ENCODE data around the gene RNPEPL1. TPM values are rescaled to one million over a fixed set of nuclear protein-coding genes. Genes with fewer than 3 reads are reported as not detected.

The RNPEPL1 gene
- total RNA-seq, 1 donor from 2014 or later, result 91.8 TPM

DNA sequence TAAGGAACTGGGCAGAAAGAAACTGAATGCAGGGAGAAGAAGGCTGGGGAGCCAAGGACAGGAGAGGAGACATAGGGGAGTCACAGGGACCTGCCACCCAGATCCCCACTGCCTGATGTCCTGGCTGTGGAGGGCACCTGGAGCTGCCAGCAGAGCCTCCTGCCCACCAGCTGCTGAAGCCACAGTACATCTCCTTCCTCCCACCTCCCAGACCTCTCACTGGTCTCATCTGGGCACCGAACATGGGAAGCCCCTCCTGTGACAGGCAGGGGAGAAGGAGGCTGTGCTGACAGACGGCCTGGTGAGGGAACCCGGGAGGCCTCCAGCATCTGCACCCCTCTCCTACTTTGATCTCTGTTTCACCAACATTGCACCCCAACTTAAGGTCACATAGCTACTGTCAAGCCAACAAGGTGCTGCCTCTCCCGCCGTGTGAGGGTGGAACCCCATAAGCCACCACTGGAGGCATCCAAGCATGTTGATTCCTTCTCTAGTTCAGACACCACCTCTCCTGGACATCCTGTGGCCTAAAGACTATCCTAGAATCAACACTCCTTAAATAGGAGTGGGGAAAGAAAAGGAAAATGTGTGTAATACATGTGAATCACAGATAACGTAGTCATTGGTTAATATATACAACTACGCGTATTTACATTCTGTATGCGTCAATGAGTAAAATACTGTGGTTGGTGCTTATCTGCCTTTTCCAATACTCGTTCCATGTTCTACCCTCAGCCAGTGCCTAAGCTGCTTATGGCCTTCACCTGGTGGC is 3.5 kb upstream of the RNPEPL1 start:
- DNase-seq (ENCODE audit: low spot score), result peak; percentile 12

DNA sequence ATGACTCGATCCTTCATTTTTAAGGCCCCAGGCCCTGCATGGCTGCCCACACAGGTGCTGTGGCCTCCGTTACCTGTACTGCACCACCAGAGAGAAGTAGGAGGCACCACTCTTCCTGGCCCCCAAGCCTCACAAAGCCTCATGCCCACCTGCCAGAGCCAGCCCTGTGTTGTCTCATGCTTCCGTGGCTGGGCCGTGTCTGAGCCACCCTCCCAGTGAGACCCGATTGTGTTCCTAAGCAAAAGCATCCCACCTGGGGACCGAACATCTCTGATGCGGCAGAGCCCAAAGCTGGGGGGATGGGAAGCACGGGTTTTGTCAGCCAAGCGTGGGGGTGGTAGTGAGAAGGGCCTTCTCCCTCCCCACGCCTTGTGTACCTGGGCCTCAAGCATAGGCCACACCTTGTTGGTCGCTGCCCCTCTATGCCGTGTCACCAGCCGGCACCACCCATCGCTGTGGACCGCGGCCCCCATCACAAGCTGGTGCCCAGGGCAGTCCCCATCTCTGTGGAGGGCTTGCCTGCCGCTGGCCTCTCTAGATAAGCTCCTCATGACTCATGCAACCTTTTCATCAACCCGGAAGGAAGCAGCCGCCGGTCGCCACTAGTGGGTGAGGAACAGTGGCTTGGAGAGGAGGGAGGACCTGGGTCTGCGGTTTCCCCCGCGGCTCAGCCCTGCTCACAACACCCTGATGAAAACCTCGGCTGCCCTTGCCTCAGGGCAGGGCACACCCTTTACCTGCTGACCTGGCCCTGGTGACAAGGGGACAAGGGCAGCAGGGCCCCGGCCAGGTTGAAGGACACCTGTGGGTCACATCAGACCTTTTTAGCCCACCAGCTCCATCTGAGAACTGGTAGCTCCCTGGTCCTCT is 2.7 kb upstream of the RNPEPL1 start:
- DNase-seq (ENCODE audit: low spot score), result peak; percentile 89

DNA sequence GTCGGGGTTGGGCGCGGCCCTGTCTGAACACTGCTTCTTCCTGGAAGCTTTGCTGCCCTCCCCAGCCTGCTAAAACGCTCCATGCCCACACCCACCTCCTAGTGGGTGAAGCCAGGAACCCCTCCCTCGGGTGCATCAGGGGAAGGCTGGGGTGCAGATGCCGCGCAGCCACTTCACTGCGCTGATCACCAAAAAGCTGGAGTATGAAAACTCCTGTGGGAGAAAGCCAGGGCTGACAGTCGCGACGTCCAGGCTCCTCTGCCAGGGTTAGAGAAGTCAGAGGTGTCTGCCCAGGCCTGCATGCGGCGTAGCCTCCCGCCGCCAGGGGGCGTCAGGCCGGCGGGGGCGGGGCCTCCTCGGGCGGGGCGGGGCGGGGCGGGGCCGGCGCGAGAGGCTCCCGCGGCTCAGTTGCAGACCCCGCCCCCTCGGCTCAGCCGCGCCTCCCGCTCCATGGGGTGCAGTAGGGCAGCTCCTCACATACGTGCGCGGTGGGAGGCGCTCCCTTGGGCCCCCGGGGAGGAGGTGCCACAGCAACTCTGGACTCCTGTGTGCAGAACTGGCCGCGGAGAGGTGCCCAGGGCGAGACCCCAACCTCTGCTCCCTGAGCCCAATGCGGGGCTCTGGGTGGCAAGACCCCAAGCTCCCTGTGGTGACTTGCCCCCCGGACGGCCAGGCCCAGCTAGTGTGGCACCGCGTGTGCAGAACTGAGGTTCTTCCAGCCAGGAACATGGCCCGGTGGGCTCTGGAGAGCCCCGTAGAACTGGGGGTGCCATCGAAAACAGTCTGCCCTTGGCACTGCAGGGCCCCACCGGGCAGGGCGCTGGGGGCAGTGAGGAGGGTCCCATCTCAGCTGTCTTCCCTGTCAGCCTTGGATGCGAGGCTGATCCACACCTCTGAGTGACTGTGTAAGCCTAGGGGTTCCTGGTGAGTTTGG is 1.8 kb upstream of the RNPEPL1 start:
- DNase-seq (ENCODE audit: low spot score), result peak; percentile 94

DNA sequence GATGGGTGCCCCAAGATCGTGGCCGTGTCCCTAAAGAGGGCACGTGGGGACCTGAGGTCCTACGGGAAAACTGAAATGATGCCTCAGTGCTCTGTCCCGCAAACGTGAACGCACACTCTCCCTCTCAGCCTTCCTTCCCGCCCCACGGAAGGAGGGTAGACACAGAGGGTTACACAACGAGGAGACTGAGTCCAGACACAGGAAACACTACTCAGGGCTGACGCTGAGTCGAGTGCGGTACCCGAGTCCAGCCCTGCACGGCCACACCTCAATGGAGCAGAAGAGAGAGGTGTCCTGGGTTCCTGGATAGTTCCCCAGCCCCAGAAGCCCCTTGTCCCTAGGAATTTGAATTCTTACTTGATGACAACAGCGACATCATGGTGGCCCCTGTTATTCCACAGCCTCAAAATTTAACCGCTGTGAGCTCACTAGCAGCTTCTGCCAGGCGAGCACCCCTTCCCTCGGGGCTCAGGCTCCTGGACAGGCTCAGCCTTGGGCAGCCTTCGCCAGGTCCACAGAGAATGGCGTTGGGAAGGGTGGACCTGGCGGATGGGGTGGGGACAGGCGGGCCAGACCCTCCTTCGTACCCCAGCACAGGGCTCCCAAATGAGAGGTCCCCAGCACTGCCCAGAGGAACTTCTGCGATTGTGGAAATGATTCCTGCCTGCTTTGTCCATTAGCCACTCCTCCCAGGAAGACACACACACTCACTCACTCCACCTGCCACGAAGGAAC is 980 bp upstream of the RNPEPL1 start:
- DNase-seq (ENCODE audit: low spot score), result no peak

DNA sequence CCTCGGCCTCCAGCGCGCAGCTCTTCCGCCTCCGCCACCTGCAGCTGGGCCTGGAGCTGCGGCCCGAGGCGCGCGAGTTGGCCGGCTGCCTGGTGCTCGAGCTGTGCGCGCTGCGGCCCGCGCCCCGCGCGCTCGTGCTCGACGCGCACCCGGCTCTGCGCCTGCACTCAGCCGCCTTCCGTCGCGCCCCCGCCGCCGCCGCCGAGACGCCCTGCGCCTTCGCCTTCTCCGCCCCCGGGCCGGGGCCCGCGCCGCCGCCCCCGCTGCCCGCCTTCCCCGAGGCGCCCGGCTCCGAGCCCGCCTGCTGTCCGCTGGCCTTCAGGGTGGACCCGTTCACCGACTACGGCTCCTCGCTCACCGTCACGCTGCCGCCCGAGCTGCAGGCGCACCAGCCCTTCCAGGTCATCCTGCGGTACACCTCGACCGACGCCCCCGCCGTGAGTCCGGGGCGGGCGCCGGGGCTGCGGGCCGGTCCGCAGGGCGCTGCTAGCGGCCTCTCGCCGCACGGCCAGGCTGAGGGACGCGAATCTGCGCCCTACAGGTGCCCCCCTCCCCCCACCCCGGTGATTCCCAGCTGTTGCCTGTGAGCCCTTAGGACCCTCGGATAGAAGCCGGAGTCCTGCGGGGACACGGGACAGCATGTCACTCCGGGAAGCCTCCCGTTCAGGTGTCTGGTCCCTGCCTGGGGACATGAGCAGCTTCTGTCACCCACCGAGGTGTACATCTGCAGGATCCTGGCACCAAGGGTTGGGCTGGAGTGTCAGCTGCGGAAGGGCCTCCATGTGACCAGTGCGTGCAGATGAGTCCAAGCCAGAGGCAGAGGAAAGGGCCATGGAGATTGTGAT is 616 bp downstream of the RNPEPL1 start:
- peak; percentile 72 for DNase-seq (ENCODE audit: low spot score)

DNA sequence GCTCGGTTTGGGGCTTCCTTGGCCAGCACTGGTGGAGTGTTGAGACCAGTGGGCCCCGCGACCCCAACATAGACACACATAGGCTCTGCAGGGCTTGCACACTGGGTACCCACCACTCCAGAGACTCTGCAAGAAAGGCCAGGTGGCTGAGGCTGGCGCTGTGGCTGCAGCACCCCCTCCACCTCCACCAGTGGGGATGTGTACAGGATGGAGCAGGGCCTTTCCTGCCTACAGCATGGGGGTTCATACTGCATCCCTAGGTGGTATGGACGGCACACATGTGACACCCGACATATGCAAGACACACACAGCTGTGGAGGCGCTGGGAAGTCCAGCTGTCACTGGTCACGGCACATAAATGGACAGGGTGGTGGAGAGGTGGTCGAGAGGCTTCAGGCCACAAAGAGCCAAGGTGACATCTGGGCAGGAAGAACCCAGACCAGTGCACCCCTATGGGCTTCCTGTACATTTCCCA is 1.3 kb downstream of the RNPEPL1 start:
- no peak for DNase-seq (ENCODE audit: low spot score)

DNA sequence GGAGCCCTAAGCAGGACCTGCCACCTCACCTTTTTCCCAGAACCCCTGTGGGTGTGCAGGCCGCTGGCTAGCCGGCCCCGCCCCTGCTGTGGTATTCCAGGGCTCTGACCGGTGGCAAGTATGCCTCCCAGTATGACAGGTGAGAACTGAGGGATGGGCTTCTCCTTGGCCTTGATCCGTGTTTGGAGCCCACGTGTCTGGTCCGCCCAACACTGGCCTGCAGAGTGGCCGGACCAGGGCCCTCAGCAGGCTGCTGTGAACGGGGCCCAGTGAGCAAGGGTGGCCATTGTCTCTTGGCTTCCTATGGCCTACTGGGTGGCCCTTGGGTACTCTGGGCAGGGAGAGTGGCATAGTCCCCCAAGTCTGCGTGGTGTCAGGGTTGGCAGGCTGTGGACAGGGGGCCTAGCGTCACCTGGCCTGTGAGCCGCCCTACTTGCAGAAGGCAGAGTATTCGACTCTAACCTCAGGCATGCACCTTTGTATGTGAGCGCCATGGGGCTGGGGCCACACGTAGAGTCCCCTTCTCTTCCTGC is 1.8 kb downstream of the RNPEPL1 start:
- no peak for DNase-seq (ENCODE audit: low spot score)

DNA sequence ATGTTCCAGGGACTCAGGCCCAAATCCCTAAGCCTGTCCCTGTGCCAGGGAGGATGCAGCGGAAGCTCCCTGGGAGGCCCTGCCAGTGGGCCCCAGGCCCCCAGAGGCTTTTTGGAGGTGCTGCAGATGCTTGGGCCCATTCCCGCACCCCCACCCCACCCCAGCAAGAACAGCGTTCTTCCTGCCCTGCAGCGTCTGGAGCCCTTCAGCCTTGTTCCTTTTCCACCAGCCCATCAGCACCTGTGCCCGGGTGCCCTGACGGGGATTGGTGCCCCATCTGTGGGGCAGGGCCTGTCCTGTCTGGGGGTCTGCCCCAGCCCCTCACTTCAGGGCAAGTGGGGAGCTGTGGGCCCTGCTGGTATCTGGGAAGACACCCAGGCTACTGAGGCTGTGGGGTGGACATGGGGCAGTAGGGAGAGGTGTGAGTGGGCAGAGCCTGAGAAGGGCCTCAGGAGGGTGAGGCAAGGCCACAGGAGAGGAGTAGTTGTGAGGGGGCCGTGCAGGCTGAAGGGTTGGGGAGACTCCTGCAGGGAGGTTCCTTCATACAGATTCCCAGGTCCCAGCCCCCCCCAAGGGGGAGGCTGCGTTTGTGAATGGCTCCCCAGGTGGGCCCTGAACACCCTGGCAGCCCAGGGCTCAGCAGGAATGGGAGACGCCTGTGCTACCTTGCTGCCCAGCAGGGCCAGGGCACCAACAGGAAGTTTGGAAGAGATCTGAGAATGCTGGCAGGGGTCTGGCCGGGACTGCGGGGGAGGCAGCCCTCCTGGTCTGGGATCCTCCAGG is 2.4 kb downstream of the RNPEPL1 start:
- DNase-seq (ENCODE audit: low spot score), result no peak

DNA sequence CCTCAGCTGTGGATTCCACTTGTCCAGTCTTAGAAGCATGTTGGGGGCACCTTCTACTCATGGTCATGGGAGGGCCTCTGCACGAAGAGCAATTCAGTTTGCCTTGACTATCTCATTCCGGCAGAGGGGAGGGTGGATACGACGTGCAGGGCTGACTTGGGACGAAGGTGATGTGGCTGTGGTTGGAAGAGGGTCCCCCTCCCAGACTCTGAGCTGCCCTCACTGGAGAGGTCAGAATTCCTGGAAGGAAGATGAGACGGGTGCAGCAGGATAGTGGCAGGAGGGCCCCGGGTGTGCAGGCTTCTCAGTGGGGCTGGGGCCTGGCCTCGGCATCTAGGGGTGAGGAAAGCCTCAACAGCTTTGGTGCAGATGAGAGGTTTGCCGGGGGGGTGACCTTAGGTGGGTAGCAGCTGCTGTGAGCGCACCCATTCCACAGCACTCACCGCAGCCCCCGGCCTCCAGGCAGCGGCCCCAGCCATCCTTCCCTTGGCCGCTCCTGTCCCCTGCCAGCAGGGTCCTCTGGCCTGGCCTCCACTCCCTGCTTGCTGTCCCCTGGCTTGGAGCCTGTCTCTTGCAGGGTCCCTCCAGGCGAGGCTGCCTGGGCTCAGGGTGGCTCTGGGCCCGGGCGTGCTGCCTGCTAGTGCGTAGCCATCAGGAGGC is 3.2 kb downstream of the RNPEPL1 start:
- no peak for DNase-seq (ENCODE audit: low spot score)

DNA sequence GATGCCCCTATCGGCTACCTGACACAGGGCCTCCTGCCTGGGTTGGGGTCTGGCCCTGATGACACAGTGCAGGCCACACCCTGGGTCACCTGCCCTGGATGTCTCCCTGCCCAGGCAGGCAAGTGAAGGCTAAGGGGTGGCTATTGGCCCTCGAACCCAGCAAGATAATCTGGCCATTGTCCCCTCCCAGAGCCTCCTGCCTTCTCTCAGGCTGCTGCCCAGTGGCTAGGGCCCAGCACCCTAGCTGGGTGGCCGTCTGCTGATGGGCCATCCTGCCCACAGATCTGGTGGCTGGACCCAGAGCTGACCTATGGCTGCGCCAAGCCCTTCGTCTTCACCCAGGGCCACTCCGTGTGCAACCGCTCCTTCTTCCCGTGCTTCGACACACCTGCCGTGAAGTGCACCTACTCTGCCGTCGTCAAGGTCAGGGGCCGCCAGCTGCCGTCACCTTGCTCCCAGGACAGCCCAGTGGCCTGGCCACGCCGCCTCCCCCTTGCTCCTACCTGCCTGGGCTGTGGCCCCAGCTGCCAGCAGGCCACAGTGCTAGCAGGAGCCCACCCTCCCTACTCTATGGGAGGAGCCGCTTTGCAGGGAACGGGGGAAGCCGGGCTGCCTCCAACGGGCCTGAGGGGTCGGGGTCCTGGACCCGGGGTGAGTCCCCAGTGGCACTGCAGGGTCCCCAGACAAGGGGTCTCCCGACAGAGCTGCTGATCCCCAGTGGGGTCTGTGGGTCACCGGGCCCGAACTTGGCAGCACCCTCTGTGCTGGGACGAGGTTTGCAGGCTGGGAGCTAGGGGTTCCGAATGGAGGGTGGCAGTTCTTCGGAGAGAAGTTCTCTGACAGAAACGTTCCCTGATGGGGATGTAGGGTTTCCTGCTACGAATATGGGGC is 4.1 kb downstream of the RNPEPL1 start:
- no peak for DNase-seq (ENCODE audit: low spot score)

DNA sequence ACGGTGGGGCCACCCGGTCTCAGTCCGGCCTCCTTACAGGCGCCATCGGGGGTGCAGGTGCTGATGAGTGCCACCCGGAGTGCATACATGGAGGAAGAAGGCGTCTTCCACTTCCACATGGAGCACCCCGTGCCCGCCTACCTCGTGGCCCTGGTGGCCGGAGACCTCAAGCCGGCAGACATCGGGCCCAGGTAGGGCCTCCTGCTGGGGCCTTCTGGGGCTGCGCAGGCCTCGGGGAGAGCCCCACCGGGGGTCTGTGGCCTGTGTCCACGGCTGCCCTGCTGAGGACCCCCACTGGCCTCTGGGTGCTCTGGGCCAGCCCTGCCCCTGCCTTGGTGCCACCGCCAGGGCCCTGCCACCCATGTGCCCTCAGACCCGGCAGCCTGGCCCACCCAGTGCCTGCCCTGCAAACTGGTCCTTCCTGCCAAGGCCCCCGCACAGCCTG is 4.8 kb downstream of the RNPEPL1 start:
- no peak for DNase-seq (ENCODE audit: low spot score)

DNA sequence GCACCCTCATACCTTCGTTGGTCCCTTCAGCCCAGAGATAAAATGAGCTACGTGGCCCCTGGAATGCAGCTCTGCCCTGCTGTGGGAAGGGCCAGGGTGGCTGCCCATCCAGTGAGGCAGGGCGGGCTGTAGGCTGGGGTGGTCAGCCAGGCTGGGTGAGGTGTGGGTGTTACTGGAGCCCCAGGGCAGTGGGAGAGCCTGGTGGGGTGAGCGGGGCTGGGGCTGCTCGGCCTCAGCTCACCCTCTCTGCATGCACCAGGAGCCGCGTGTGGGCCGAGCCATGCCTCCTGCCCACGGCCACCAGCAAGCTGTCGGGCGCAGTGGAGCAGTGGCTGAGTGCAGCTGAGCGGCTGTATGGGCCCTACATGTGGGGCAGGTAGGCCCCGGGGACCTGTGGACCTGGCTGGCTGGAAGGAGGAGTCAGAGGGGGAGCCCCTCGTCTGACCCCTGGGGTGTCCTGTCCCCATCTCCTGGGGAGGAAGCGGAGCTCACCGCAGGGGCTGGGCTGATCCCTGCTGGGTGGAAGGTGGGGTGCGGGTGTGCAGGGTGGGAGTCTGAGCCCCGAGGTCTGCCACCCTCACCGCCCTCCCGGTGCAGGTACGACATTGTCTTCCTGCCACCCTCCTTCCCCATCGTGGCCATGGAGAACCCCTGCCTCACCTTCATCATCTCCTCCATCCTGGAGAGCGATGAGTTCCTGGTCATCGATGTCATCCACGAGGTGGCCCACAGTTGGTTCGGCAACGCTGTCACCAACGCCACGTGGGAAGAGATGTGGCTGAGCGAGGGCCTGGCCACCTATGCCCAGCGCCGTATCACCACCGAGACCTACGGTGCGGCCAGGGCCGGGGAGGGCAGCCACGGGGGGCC is 5.5 kb downstream of the RNPEPL1 start:
- DNase-seq (ENCODE audit: low spot score), result no peak

DNA sequence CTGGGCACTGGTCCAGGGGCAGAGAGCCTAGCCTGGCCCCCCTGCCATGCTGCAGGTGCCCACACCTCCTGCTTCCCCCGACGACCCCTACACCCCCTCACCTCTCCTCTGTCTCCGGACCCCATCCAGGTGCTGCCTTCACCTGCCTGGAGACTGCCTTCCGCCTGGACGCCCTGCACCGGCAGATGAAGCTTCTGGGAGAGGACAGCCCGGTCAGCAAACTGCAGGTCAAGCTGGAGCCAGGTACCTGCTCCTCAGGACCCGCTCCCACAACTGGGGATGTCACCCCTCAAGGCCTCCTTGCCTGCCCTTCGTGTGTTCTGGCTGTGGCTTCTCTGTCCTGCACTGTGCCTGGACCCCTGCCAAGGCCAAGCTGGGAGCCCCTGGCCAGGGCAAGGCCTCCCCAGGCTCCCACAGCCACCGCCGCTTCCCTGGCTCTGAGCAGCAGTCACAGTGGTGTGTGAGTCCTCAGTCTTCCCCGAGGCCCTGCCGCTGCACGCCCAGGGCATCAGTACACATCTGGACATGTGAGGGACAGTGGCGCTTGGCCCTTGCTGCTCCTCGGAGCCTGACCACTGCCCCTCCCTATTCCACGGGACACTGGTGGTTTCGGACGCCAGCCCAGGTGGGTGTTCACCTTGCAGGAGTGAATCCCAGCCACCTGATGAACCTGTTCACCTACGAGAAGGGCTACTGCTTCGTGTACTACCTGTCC is 6.3 kb downstream of the RNPEPL1 start:
- no peak for DNase-seq (ENCODE audit: low spot score)

DNA sequence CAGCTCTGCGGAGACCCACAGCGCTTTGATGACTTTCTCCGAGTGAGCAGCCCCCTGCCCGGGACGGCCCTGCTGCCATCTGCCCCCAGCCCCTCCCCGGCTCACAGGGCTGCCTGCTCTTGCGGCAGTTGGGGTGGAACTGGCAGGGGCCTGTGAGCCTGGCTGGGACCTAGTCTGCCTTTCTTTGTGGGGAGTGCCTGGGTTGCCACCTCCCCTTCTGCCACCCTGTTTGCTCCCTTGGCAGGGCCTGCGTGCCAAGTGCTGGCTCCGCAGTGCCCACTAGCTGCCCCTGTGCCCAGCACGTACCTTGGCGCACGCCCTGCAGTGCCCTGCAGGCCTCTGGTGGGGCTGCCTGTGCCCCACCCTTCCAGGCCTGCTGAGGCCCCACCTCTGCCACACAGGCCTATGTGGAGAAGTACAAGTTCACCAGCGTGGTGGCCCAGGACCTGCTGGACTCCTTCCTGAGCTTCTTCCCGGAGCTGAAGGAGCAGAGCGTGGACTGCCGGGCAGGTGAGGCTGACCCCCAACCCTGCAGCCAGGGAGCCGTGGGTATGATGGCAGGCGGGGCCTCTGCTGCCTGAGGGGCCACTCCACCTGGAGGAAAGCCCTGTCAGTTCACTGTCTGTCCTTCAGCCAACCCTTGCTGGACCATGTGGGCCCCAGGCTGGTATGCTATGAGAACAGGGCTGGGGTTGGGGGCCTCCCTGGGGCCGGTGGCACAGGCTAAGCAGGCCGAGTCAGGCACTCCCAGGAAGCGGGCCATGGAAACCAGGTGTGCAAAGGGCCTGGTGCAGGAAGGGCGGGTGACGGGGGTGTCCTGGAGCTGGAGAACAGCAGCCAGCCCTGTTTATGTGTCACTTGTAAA is 7.0 kb downstream of the RNPEPL1 start:
- DNase-seq (ENCODE audit: low spot score), result no peak

DNA sequence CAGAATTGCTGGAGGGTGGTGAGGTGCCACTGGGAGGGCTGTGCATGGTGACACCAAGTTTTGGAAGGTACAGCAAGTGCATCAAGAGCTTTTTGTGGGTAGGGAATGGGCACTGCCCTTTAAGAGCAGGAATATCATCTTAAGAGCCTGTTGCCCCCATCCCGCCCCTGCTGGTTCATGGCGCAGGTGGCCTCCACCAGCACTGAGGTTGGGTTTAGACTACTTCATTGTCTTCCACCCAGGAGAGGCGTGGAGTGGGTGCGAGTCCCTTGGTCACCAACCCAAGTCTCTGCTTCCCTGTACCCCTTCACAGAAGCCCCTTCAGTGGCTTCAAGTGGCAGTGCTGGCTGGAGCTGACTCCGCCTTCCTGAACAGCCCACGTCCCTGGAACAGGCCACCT is 7.8 kb downstream of the RNPEPL1 start:
- DNase-seq (ENCODE audit: low spot score), result no peak

Measured in mucosa of gallbladder (tissue), 1 donor.